ENCODE results near the gene FRG2C.
"Not testable (repeated sequence)": the region's sequence is repeated elsewhere in the genome, so short reads cannot be mapped to it uniquely, and the experiment has no call there.

FRG2C gene

GRCh38 chr3:75664028-75664427, at the start of gene FRG2C:
Gene FRG2C (plus strand): TSS chr3:75664328. CDS start chr3:75664380, 52 bp downstream.
- not testable (repeated sequence) for DNase-seq (ENCODE audit: low read depth)

GRCh38 chr3:75618666-75619305, 45.3 kb upstream of the FRG2C start:
- not testable (repeated sequence) for DNase-seq (ENCODE audit: low read depth)

- DNase-seq (ENCODE audit: low read depth): not testable (repeated sequence)
Observed at GRCh38 chr3:75619481-75620031, 44.6 kb upstream of the FRG2C start.

- not testable (repeated sequence) for DNase-seq (ENCODE audit: low read depth)
Observed at GRCh38 chr3:75621772-75622171, 42.4 kb upstream of the FRG2C start.

- not testable (repeated sequence) for DNase-seq (ENCODE audit: low read depth)
Observed at GRCh38 chr3:75623656-75624055, 40.5 kb upstream of the FRG2C start.

GRCh38 chr3:75630887-75631535, 33.1 kb upstream of the FRG2C start:
- DNase-seq (ENCODE audit: low read depth): not testable (repeated sequence)

- no peak for DNase-seq (ENCODE audit: low read depth)
Observed at GRCh38 chr3:75631541-75631940, 32.6 kb upstream of the FRG2C start.

GRCh38 chr3:75638947-75639346, 25.2 kb upstream of the FRG2C start:
- not testable (repeated sequence) for DNase-seq (ENCODE audit: low read depth)

- DNase-seq (ENCODE audit: low read depth): not testable (repeated sequence)
Observed at GRCh38 chr3:75641107-75641517, 23.0 kb upstream of the FRG2C start.

- DNase-seq (ENCODE audit: low read depth): not testable (repeated sequence)
Observed at GRCh38 chr3:75643031-75643800, 20.9 kb upstream of the FRG2C start.

- DNase-seq (ENCODE audit: low read depth): not testable (repeated sequence)
Observed at GRCh38 chr3:75645548-75645947, 18.6 kb upstream of the FRG2C start.

- no peak for DNase-seq (ENCODE audit: low read depth)
Observed at GRCh38 chr3:75650191-75650590, 13.9 kb upstream of the FRG2C start.

- DNase-seq (ENCODE audit: low read depth): not testable (repeated sequence)
Observed at GRCh38 chr3:75655101-75655904, 8.8 kb upstream of the FRG2C start.

GRCh38 chr3:75655956-75656355, 8.2 kb upstream of the FRG2C start:
- not testable (repeated sequence) for DNase-seq (ENCODE audit: low read depth)

GRCh38 chr3:75658411-75659107, 5.6 kb upstream of the FRG2C start:
- DNase-seq (ENCODE audit: low read depth): not testable (repeated sequence)

- not testable (repeated sequence) for DNase-seq (ENCODE audit: low read depth)
Observed at GRCh38 chr3:75659108-75659433, 5.1 kb upstream of the FRG2C start.

GRCh38 chr3:75665626-75666025, 1.5 kb downstream of the FRG2C start:
- not testable (repeated sequence) for DNase-seq (ENCODE audit: low read depth)

- not testable (repeated sequence) for DNase-seq (ENCODE audit: low read depth)
Observed at GRCh38 chr3:75667757-75668701, 3.9 kb downstream of the FRG2C start.

- DNase-seq (ENCODE audit: low read depth): peak; percentile 32
Observed at GRCh38 chr3:75668759-75669347, 4.7 kb downstream of the FRG2C start.
